GM12878 (cell line): ENCODE data around the gene TLL2. TPM values are rescaled to one million over a fixed set of nuclear protein-coding genes. Genes with fewer than 3 reads are reported as not detected.
A peak's percentile ranks its signal among the peaks of the same experiment; 100 is the strongest.

Experiments used
- CBFB ChIP-seq: IDR thresholded peaks from 2 replicates; pipeline ENCODE4 v1.6.1; 2016; ENCODE audit warnings: antibody characterized with exemption, low read depth
- FOXM1 ChIP-seq: IDR thresholded peaks from 2 replicates; pipeline ENCODE4 v1.6.1; 2012; ENCODE audit warnings: low read depth, mild to moderate bottlenecking, inconsistent platforms, low read length, moderate library complexity
- GATAD2B ChIP-seq: fragments of 450-650 bp; conservative IDR thresholded peaks from 2 replicates; pipeline ENCODE4 v1.6.1; 2017; ENCODE audit warnings: low read depth, mild to moderate bottlenecking, moderate library complexity
- SMARCA5 ChIP-seq: fragments of 450-650 bp; IDR thresholded peaks from 2 replicates; pipeline ENCODE4 v1.6.1; 2017; ENCODE audit warnings: mild to moderate bottlenecking
- polyA plus RNA-seq, 11 experiments: library from polyadenylated mRNA; depleted of rRNA in 4 of 11; unstranded in 6 of 11; stranded (reverse) in 5 of 11; fragments of >200 nt; fragmentation: Nextera tagmentation in 4 of 11; fragmentation: Illumina TruSeq in 1 of 11; extraction: Ambion mirVana in 4 of 11; extraction: Trizol in 1 of 11; gene quantifications; 1 replicate in 1 of 11; 2 replicates in 10 of 11; pipeline versions ENCODE4 v1.2.1 to v1.2.3, GENCODE V29; 2011 to 2016; ENCODE audit warnings: inconsistent platforms in 2 of 11, missing spikeins in 2 of 11, low read depth in 1 of 11
- total RNA-seq, 4 experiments: library from RNA; depleted of rRNA in 3 of 4; stranded (reverse); fragments of >200 nt in 3 of 4; fragmentation: Illumina TruSeq in 1 of 4; extraction: Trizol in 1 of 4; gene quantifications; 2 replicates each; pipeline versions ENCODE4 v1.2.1 to v1.2.3, GENCODE V29; 2013 to 2021
- TF ChIP-seq, protein P1 (sequence below): IDR thresholded peaks from 2 replicates; pipeline ENCODE4 v1.6.1; 2012; ENCODE audit warnings: improper control_type of control experiment, low read depth, low read length; ENCODE audit not compliant: insufficient replicate concordance

Gene TLL2
- total and polyA plus RNA-seq, 10 of the 15 experiments (the other 5 are each of a cell fraction or from before 2014, with no cell fraction given) = 0.02 to 2.1 (median 0.52) TPM

DNA sequence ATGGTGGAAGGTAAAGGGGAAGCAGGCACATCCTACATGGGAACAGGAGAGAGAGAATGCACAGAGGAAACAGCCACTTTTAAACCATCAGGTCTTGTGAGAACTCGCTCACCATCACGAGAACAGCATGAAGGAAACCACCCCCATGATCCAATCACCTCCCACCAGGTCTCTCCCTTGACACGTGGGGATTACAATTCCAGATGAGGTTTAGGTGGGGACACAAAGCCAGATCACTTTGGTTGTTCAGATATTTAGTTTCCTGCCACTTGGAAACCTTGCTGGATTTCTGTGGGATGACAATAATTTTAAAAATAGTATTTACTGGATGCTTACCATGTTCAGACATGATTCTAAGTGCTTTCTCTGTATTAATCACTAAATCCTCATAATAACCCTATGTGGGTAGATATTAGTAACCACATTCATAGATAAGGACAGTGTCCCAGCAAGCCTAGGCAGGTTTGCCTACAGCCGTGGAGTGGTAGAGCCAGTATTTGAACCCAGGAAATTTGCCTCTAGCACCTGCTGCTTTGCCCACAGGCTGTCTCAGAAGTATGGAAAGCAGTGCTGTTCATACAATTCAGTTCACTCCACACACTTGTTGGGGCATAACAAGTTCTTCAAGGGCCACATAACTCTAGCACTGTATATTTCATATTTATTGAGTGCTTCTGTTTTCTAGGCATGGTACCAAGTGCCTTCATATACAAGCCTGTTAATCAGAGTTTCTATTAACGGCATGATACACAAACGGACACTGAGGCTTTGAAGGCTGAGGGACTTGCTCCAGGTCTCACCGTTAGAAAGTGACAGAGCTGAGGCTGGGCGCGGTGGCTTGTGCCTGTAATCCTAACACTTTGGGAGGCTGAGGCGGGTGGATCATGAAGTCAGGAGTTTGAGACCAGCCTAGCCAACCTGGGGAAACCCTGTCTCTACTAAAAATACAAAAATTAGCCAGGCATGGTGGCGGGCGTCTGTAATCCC, 8.3 kb downstream of the TLL2 start (continued):
- TF ChIP-seq FOXM1 (no peak), GATAD2B (no peak), SMARCA5 (no peak), CBFB (0 out of 2 replicates have a peak, but pooled peaks have one; percentile 40)
- TF ChIP-seq, protein P1, sequence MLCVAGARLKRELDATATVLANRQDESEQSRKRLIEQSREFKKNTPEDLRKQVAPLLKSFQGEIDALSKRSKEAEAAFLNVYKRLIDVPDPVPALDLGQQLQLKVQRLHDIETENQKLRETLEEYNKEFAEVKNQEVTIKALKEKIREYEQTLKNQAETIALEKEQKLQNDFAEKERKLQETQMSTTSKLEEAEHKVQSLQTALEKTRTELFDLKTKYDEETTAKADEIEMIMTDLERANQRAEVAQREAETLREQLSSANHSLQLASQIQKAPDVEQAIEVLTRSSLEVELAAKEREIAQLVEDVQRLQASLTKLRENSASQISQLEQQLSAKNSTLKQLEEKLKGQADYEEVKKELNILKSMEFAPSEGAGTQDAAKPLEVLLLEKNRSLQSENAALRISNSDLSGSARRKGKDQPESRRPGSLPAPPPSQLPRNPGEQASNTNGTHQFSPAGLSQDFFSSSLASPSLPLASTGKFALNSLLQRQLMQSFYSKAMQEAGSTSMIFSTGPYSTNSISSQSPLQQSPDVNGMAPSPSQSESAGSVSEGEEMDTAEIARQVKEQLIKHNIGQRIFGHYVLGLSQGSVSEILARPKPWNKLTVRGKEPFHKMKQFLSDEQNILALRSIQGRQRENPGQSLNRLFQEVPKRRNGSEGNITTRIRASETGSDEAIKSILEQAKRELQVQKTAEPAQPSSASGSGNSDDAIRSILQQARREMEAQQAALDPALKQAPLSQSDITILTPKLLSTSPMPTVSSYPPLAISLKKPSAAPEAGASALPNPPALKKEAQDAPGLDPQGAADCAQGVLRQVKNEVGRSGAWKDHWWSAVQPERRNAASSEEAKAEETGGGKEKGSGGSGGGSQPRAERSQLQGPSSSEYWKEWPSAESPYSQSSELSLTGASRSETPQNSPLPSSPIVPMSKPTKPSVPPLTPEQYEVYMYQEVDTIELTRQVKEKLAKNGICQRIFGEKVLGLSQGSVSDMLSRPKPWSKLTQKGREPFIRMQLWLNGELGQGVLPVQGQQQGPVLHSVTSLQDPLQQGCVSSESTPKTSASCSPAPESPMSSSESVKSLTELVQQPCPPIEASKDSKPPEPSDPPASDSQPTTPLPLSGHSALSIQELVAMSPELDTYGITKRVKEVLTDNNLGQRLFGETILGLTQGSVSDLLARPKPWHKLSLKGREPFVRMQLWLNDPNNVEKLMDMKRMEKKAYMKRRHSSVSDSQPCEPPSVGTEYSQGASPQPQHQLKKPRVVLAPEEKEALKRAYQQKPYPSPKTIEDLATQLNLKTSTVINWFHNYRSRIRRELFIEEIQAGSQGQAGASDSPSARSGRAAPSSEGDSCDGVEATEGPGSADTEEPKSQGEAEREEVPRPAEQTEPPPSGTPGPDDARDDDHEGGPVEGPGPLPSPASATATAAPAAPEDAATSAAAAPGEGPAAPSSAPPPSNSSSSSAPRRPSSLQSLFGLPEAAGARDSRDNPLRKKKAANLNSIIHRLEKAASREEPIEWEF = no peak
